ENCODE results near the gene OR10R2.
"Not testable (repeated sequence)": the region's sequence is repeated elsewhere in the genome, so short reads cannot be mapped to it uniquely, and the experiment has no call there.

Gene OR10R2, protein sequence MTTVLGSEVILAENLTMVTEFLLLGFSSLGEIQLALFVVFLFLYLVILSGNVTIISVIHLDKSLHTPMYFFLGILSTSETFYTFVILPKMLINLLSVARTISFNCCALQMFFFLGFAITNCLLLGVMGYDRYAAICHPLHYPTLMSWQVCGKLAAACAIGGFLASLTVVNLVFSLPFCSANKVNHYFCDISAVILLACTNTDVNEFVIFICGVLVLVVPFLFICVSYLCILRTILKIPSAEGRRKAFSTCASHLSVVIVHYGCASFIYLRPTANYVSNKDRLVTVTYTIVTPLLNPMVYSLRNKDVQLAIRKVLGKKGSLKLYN

DNA sequence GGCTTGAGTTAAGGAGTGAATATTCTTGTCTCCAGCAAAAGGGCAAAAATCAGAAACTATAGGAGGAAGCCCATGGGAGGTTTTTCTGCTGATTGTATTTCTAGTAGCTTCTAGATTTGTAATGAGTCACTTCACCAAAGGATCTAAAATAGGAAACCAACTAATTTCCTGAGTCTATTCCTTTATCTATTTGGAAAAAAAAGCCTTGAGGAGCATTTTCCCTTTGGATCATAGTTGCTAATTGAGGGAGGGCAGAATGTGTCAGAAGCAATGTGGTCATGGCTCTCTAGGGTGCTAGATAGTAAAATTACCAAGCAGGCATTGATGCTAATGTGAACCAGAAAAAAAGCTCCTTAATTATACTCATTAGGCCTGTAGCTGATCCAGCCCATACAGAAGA is at the start of gene OR10R2:
OR10R2 (plus strand) TSS at position 301 of the 400 bp plus-strand sequence. CDS start 106 bp downstream, outside the sequence.
- TF ChIP-seq, protein P1, sequence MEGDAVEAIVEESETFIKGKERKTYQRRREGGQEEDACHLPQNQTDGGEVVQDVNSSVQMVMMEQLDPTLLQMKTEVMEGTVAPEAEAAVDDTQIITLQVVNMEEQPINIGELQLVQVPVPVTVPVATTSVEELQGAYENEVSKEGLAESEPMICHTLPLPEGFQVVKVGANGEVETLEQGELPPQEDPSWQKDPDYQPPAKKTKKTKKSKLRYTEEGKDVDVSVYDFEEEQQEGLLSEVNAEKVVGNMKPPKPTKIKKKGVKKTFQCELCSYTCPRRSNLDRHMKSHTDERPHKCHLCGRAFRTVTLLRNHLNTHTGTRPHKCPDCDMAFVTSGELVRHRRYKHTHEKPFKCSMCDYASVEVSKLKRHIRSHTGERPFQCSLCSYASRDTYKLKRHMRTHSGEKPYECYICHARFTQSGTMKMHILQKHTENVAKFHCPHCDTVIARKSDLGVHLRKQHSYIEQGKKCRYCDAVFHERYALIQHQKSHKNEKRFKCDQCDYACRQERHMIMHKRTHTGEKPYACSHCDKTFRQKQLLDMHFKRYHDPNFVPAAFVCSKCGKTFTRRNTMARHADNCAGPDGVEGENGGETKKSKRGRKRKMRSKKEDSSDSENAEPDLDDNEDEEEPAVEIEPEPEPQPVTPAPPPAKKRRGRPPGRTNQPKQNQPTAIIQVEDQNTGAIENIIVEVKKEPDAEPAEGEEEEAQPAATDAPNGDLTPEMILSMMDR (IDR thresholded peaks at IDR 0.05; ENCODE audit: low read depth, low read length): no peak

DNA sequence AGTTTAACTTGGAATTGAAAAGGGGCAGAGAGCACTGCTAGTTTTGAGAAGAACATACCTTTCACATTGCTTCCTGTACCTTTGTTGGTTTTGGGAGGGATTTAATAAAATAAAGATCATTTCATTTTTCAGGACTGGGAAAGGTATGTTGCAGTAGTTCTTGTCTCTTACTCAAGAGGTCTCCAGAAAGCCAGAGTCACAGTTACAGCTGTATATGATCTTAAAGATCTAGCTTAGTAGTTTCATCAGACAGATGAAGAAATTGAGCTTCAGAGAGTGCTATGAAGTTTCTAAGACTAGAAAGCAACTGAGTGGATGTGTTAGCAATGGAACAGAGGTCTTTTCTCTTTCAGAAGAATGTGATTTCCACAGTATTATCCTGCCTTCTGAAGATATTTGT is 47.0 kb upstream of the OR10R2 start:
- TF ChIP-seq, protein P1 (IDR thresholded peaks at IDR 0.05; ENCODE audit: low read depth, low read length): no peak
- DNase-seq (ENCODE audit: extremely low read depth, low read depth): no peak

More for the DNA sequence above, at the start of gene OR10R2:
- no peak for DNase-seq (ENCODE audit: extremely low read depth, low read depth)

DNA sequence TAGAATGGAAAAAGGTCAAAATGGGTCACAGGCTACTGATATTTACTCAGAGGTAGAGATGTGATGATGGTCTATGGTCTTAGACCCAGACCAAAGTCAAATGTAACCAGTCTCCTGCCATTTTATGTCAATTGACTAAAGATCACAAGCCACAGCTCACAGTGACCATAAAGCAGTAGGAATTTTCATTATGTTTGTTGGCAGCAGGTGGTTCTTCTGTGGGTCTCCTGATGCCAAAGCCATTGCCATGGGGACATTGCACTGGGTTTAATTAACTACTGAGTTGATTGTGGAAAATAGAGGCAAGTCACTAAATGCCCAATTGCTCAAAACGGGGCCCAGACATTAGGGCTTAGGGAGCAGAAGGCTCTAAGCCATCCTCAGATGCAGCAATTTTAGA is 45.9 kb upstream of the OR10R2 start, which contains the start of gene OR10K2:
OR10K2 (minus strand) TSS at position 101 of the 400 bp plus-strand sequence. CDS start 5,371 bp downstream, outside the sequence.
- TF ChIP-seq, protein P1 (IDR thresholded peaks at IDR 0.05; ENCODE audit: low read depth, low read length): no peak
- no peak for DNase-seq (ENCODE audit: extremely low read depth, low read depth)

DNA sequence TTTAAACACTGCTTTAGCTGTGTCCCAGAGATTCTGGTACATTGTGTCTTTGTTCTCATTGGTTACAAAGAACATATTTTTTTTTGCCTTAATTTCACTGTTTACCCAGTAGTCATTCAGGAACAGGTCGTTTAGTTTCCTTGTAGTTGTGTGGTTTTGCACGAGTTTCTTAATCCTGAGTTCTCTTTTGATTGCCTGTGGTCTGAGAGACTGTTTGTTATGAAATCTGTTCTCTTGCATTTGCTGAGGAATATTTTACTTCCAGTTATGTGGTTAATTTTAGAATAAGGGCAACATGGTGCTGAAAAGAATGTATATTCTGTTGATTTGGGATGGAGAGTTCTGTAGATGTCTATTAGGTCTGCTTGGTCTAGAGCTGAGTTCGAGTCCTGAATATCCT is 41.9 kb upstream of the OR10R2 start:
- not testable (repeated sequence) for DNase-seq (ENCODE audit: extremely low read depth, low read depth)

DNA sequence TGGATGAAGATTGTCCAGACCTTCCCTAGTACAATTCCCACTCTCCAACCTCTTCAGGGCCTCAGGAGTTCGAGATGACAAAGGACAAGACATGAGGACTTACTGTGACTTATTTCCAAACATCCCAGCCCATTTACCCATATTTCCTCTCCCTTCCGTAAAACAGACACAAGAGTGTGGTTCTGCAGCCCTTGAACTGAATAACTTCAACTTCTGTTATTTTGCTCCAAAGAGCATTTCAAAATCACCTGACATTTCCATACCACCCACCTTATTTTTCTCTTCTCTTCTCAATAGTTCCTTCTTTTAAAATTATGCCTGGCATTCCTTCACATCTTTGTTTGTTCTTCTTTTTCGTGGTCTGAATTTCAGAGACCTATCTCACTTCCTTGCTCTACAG is 37.3 kb upstream of the OR10R2 start:
- DNase-seq (ENCODE audit: extremely low read depth, low read depth): no peak

DNA sequence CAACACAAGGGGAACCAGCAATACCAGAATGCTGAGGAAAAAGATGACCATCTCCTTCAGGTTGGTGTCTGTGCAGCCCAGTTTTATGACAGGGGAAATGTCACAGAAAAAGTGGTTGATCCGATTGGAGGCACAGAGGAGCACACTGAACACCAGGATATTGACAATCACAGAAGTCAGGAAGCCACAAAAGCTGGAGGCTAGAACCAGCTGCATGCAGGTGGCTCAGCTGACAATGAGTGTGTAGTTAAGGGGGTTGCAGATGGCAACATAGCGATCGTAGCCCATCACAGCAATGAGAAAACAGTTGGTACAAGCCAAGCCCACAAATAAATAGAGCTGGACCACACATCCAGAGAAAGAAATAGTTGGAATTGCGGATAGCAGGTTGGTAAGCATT is 26.6 kb upstream of the OR10R2 start:
- TF ChIP-seq, protein P1 (IDR thresholded peaks at IDR 0.05; ENCODE audit: low read depth, low read length): no peak
- DNase-seq (ENCODE audit: extremely low read depth, low read depth): no peak

More for the DNA sequence above, 37.3 kb upstream of the OR10R2 start:
- TF ChIP-seq, protein P1 (IDR thresholded peaks at IDR 0.05; ENCODE audit: low read depth, low read length): no peak

DNA sequence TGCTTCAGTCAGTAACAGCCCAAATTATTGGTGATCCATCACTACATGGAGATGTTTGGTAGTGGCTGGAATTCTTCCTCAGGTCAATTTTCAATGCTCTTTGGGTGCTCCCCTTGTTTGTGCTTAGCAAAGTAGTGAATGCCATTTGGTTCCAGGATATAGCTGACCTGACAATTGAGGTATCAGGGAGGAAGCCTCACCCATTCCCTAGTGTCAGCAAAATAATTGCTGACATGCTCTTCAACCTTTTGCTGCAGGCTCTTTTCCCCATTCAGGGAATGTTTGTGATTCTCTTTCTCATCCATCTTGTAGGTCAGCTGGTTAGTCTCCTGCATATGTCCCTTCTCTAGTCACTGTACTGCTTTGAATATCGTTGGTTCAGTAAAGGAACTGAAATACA is 17.5 kb upstream of the OR10R2 start:
- TF ChIP-seq, protein P1 (IDR thresholded peaks at IDR 0.05; ENCODE audit: low read depth, low read length): no peak
- DNase-seq (ENCODE audit: extremely low read depth, low read depth): no peak

DNA sequence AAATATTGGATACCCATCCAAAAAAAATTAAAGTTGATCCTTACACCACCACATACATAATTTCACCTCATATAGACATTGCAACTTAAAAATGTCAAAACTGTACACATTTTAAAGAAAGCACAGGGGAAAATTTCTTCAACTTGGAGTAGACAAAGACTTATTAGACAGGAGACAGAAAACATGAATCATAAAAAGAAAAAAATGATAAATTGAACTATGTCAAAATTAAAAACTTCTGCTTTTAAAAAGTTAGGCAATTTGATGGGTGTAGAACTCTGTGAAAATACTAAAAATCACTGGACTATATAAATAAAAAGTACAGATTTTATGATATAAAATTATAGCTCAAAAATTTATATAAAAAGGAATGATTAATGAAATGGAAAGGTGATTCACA is 14.8 kb upstream of the OR10R2 start:
- TF ChIP-seq, protein P1 (IDR thresholded peaks at IDR 0.05; ENCODE audit: low read depth, low read length): no peak
- DNase-seq (ENCODE audit: extremely low read depth, low read depth): no peak
